ENCODE measurements around the gene EPHB3.

Gene EPHB3

GRCh38 chr3:184557348-184557950, 4.1 kb upstream of the EPHB3 start:
- H3K27ac ChIP-seq (ENCODE audit: low read depth, low read length): no peak overlapping the region
- H3K9me3 ChIP-seq (ENCODE audit: insufficient read depth, low read depth, low read length): no peaks in the 10 kb centered on the region
- H3K9ac ChIP-seq (ENCODE audit: low read depth, low read length): no peak overlapping the region
- H3K27me3 ChIP-seq (ENCODE audit: insufficient read depth, low read length): peaks cover 49% of the 10 kb centered on the region
- 87% methylated on average over 7 of the region's 7 CpGs for WGBS
- no peaks in the 10 kb centered on the region for H3K36me3 ChIP-seq (ENCODE audit: insufficient read depth, low read length)
- H3K4me3 ChIP-seq (ENCODE audit: low read length): no peak overlapping the region
- H3K4me1 ChIP-seq (ENCODE audit: insufficient read depth, low read length): peaks cover 18% of the 10 kb centered on the region

DNA sequence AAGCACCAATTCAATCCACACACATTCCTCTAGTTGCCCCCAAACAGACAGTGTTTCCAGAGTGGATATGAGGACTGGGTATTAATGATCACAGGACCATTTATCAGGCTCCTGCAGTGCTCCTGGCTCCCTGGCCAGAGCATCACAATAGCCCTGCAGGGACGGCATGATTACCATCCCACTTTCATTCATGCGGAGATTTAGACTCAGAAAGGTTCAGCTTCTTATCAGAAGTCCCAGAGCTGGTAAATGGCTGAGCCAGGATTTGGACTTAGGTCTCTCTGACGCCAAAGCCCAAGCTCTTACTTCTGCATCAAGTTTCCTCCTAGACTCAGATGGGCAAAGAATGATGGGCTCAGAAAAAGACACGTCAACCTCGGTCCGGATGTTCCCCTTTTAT, 2.9 kb upstream of the EPHB3 start:
- Histone ChIP-seq H3K4me3 (ENCODE audit: low read length) (no peak overlapping the region), H3K9ac (ENCODE audit: low read depth, low read length) (no peak overlapping the region), H3K27me3 (ENCODE audit: insufficient read depth, low read length) (peaks cover 62% of the 10 kb centered on the region), H3K9me3 (ENCODE audit: insufficient read depth, low read depth, low read length) (no peaks in the 10 kb centered on the region), H3K4me1 (ENCODE audit: insufficient read depth, low read length) (peaks cover 19% of the 10 kb centered on the region), H3K27ac (ENCODE audit: low read depth, low read length) (no peak overlapping the region), H3K36me3 (ENCODE audit: insufficient read depth, low read length) (no peaks in the 10 kb centered on the region)
- 16% methylated on average over 6 of the region's 6 CpGs for WGBS

DNA sequence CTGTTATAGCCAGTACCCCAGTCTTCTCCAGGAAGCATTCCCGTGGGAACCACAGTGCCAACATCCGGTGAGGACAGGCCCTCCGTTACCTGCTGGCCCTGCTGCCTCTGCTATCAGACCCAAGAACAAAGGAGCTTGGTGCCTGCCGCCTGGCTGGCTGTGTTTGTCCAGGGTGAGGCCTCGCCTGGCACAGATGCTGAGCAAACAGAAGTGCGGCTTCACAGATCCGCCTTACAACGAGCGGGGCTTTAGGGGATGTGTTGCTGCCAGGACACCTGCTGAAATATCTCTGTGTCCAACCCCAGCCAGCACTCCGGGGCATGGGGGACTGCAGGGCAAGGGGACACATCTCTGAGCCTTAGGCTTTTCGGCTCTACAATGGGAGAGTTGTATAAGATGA, 2.2 kb upstream of the EPHB3 start:
- H3K27ac ChIP-seq (ENCODE audit: low read depth, low read length): no peak overlapping the region
- H3K27me3 ChIP-seq (ENCODE audit: insufficient read depth, low read length): peaks cover 68% of the 10 kb centered on the region
- no peak overlapping the region for H3K9ac ChIP-seq (ENCODE audit: low read depth, low read length)
- no peak overlapping the region for H3K4me3 ChIP-seq (ENCODE audit: low read length)
- no peaks in the 10 kb centered on the region for H3K36me3 ChIP-seq (ENCODE audit: insufficient read depth, low read length)
- H3K9me3 ChIP-seq (ENCODE audit: insufficient read depth, low read depth, low read length): no peaks in the 10 kb centered on the region
- H3K4me1 ChIP-seq (ENCODE audit: insufficient read depth, low read length): peaks cover 25% of the 10 kb centered on the region
- WGBS: 73% methylated on average over 11 of the region's 11 CpGs

GRCh38 chr3:184560531-184560930, 1.1 kb upstream of the EPHB3 start:
- H3K27ac ChIP-seq (ENCODE audit: low read depth, low read length): no peak overlapping the region
- WGBS: 70% methylated on average over 3 of the region's 3 CpGs
- H3K4me3 ChIP-seq (ENCODE audit: low read length): no peak overlapping the region

GRCh38 chr3:184561913-184562877, 610 bp downstream of the EPHB3 start:
- H3K4me3 ChIP-seq (ENCODE audit: low read length): peak overlapping the region; percentile 50
- 2% methylated on average over 109 of the region's 109 CpGs for WGBS
- H3K4me1 ChIP-seq (ENCODE audit: insufficient read depth, low read length): peaks cover 43% of the 10 kb centered on the region
- no peaks in the 10 kb centered on the region for H3K36me3 ChIP-seq (ENCODE audit: insufficient read depth, low read length)
- H3K9me3 ChIP-seq (ENCODE audit: insufficient read depth, low read depth, low read length): no peaks in the 10 kb centered on the region
- H3K27ac ChIP-seq (ENCODE audit: low read depth, low read length): no peak overlapping the region
- peaks cover 94% of the 10 kb centered on the region for H3K27me3 ChIP-seq (ENCODE audit: insufficient read depth, low read length)
- no peak overlapping the region for H3K9ac ChIP-seq (ENCODE audit: low read depth, low read length)

More at GRCh38 chr3:184560531-184560930, 1.1 kb upstream of the EPHB3 start:
- no peaks in the 10 kb centered on the region for H3K9me3 ChIP-seq (ENCODE audit: insufficient read depth, low read depth, low read length)
- peaks cover 80% of the 10 kb centered on the region for H3K27me3 ChIP-seq (ENCODE audit: insufficient read depth, low read length)
- peaks cover 37% of the 10 kb centered on the region for H3K4me1 ChIP-seq (ENCODE audit: insufficient read depth, low read length)
- H3K9ac ChIP-seq (ENCODE audit: low read depth, low read length): no peak overlapping the region
- H3K36me3 ChIP-seq (ENCODE audit: insufficient read depth, low read length): no peaks in the 10 kb centered on the region

- H3K27me3 ChIP-seq (ENCODE audit: insufficient read depth, low read length): peaks cover 96% of the 10 kb centered on the region
- H3K4me1 ChIP-seq (ENCODE audit: insufficient read depth, low read length): peaks cover 43% of the 10 kb centered on the region
- H3K36me3 ChIP-seq (ENCODE audit: insufficient read depth, low read length): no peaks in the 10 kb centered on the region
- peak overlapping the region; percentile 50 for H3K4me3 ChIP-seq (ENCODE audit: low read length)
- WGBS: 7% methylated on average over 24 of the region's 24 CpGs
- no peak overlapping the region for H3K9ac ChIP-seq (ENCODE audit: low read depth, low read length)
- no peaks in the 10 kb centered on the region for H3K9me3 ChIP-seq (ENCODE audit: insufficient read depth, low read depth, low read length)
- no peak overlapping the region for H3K27ac ChIP-seq (ENCODE audit: low read depth, low read length)
These were observed 1.4 kb downstream of the EPHB3 start for GRCh38 chr3:184562878-184563560.

GRCh38 chr3:184563561-184563925, 2.0 kb downstream of the EPHB3 start:
- Histone ChIP-seq H3K36me3 (ENCODE audit: insufficient read depth, low read length) (no peaks in the 10 kb centered on the region), H3K4me3 (ENCODE audit: low read length) (peak overlapping the region; percentile 50; the same call in 1 of the 2 replicates), H3K9ac (ENCODE audit: low read depth, low read length) (no peak overlapping the region), H3K4me1 (ENCODE audit: insufficient read depth, low read length) (peaks cover 43% of the 10 kb centered on the region), H3K27me3 (ENCODE audit: insufficient read depth, low read length) (peaks cover 96% of the 10 kb centered on the region), H3K9me3 (ENCODE audit: insufficient read depth, low read depth, low read length) (no peaks in the 10 kb centered on the region), H3K27ac (ENCODE audit: low read depth, low read length) (no peak overlapping the region)
- WGBS: 12% methylated on average over 3 of the region's 11 CpGs

DNA sequence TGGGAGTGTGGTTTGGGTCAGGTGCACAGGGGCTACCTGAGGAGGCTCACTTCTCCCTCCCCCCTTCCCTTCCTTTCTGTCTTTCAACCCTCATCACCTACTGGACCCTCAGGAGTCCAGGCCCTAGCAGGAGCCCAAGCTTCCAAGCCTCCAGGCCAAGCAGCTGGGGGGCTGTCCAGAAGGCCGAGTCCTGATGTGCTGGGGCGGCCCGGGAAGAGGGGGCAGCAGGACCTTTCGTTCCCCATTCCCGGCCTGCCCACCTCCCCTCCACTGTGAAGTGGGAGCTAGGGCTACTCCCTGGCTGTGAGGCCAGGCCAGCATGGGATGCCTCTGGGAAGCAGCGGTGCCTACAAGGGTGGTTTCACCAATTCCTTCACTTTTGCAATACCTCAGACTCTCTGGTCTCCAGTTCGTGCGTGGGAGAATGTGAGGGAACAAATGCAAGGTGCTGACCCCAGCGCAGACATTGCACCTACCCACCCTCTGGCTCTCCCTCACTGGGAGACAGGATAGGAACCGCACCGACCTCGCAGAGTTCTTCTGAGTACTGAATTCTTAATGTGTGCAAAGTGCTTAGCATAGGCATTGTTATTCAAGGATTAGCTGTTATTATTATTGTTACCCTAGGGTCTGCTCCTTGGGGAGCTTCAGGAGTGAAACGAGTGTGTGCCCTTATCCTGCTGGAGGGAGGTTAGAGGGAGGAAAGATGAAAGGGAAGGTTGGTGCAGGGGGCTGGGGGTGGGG, 2.5 kb downstream of the EPHB3 start:
- no peaks in the 10 kb centered on the region for H3K36me3 ChIP-seq (ENCODE audit: insufficient read depth, low read length)
- peaks cover 38% of the 10 kb centered on the region for H3K4me1 ChIP-seq (ENCODE audit: insufficient read depth, low read length)
- no peaks in the 10 kb centered on the region for H3K9me3 ChIP-seq (ENCODE audit: insufficient read depth, low read depth, low read length)
- H3K27ac ChIP-seq (ENCODE audit: low read depth, low read length): no peak overlapping the region
- WGBS: 3% methylated on average over 13 of the region's 13 CpGs
- peak overlapping the region; percentile 50; the same call in 1 of the 2 replicates for H3K4me3 ChIP-seq (ENCODE audit: low read length)
- H3K9ac ChIP-seq (ENCODE audit: low read depth, low read length): no peak overlapping the region
- H3K27me3 ChIP-seq (ENCODE audit: insufficient read depth, low read length): peaks cover 94% of the 10 kb centered on the region

DNA sequence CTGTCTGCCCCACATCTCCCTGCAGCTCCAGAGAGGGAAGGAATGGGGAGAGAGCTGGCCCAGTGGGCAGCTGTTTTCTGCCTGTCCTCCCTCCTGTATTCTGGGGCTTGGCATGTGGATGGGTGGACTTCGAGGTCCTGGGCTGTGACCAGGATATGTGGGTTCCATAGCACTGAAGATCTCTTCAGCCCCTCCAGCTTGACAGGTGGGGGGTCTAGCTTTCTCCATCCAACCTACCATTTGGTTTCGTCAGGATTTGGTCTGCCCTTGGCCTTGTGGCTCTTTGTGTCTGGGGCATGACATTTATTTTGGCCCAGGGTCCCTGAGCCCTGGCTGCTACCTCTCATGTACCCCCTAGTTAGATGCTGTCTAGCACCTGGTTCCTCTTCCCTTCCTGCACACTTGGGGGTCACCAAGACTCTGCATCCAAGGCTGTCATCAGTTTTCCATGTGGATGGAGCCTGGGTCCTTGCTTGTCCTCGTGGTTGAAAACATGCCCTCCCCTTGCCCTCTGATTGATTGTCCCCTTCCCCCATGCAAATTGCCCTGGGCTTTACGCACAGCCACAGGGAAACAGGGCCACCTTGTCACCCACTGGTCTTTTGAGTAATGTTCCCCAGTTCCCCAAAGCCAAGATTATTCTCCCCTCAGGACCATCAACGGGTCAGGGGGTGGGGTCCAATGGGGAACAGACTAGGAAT, 3.2 kb downstream of the EPHB3 start:
- no peaks in the 10 kb centered on the region for H3K9me3 ChIP-seq (ENCODE audit: insufficient read depth, low read depth, low read length)
- H3K27me3 ChIP-seq (ENCODE audit: insufficient read depth, low read length): peaks cover 94% of the 10 kb centered on the region
- WGBS: 29% methylated on average over 4 of the region's 5 CpGs
- peaks cover 40% of the 10 kb centered on the region for H3K4me1 ChIP-seq (ENCODE audit: insufficient read depth, low read length)
- no peak overlapping the region for H3K27ac ChIP-seq (ENCODE audit: low read depth, low read length)
- H3K36me3 ChIP-seq (ENCODE audit: insufficient read depth, low read length): no peaks in the 10 kb centered on the region
- H3K4me3 ChIP-seq (ENCODE audit: low read length): no peak overlapping the region
- H3K9ac ChIP-seq (ENCODE audit: low read depth, low read length): no peak overlapping the region

DNA sequence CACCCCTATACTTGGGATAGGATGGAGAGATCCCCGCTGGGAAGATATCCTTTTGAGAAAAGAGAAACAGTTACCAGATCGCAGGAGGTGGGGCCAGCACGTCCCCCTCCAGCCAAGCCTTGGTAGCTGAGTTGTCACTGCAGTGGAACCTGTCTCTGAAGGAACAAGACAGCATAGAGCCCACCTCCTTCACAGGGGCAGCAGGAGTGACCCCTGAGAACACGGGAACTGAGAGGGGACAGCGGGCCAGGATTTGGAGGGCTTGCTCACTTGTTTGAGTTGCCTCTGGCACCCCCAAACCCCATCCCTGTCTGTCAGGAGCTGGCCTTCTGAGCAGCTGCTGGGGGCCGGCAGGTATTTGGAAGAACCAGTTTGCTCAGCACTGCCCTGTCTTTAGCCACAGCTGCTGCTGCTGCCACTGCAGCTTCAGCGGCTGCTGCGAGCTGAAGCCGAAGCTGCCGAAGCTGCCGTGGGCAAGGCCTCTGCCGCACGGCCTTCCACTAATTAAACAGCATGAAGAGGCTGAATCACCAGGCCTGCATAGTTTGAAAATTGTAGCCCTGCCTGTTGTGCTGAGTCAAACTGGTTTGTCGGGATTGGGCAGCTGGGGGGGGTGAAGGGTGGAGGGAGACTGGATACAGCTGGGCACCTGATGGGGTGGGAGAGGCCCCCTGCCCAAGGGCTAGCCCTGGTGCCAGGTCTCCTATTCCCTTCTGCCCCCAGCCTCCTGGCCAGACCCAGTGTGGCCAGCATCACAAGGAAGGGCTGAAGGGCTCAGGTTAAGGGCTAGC, 4.0 kb downstream of the EPHB3 start:
- Histone ChIP-seq H3K27me3 (ENCODE audit: insufficient read depth, low read length) (peaks cover 94% of the 10 kb centered on the region), H3K36me3 (ENCODE audit: insufficient read depth, low read length) (no peaks in the 10 kb centered on the region), H3K27ac (ENCODE audit: low read depth, low read length) (no peak overlapping the region), H3K4me3 (ENCODE audit: low read length) (no peak overlapping the region), H3K9me3 (ENCODE audit: insufficient read depth, low read depth, low read length) (no peaks in the 10 kb centered on the region), H3K4me1 (ENCODE audit: insufficient read depth, low read length) (peaks cover 46% of the 10 kb centered on the region), H3K9ac (ENCODE audit: low read depth, low read length) (no peak overlapping the region)
- WGBS: 31% methylated on average over 14 of the region's 14 CpGs

Data from HUES64 (cell line).